GM08714 (cell line): Measurements from ENCODE around the gene GRIK4.

Experiments
- H3K4me3 ChIP-seq: fragments of 200-500 bp; sonication (Bioruptor generic); 2 replicates; pipeline ENCODE4 v1.5.1; 2014; ENCODE audit warnings: mild to moderate bottlenecking, low read length, inconsistent platforms
- ZNF274 ChIP-seq: IDR thresholded peaks from 2 replicates; pipeline ENCODE4 v1.6.1; 2012; ENCODE audit warnings: mild to moderate bottlenecking, low read depth, low read length

GRIK4 gene

GRCh38 chr11:120811731-120812130 is 300.2 kb downstream of the GRIK4 start:
- H3K4me3 ChIP-seq, result no peak overlapping the region
- TF ChIP-seq ZNF274, result no peak

GRCh38 chr11:120814531-120815318 is 303.2 kb downstream of the GRIK4 start:
- H3K4me3 ChIP-seq, result no peak overlapping the region
- TF ChIP-seq ZNF274, result no peak

- no peak overlapping the region for H3K4me3 ChIP-seq
- TF ChIP-seq ZNF274, result no peak
Observed at GRCh38 chr11:120815319-120816100, 304.0 kb downstream of the GRIK4 start.

- no peak for TF ChIP-seq ZNF274
- H3K4me3 ChIP-seq, result no peak overlapping the region
Observed at GRCh38 chr11:120816176-120816575, 304.6 kb downstream of the GRIK4 start.

- TF ChIP-seq ZNF274, result no peak
- no peak overlapping the region for H3K4me3 ChIP-seq
Observed at GRCh38 chr11:120816711-120817110, 305.2 kb downstream of the GRIK4 start.

- no peak overlapping the region for H3K4me3 ChIP-seq
- no peak for TF ChIP-seq ZNF274
Observed at GRCh38 chr11:120817158-120817557, 305.6 kb downstream of the GRIK4 start.

- no peak for TF ChIP-seq ZNF274
- H3K4me3 ChIP-seq, result no peak overlapping the region
Observed at GRCh38 chr11:120818097-120818496, 306.5 kb downstream of the GRIK4 start.

GRCh38 chr11:120819003-120819402 is 307.5 kb downstream of the GRIK4 start:
- no peak for TF ChIP-seq ZNF274
- H3K4me3 ChIP-seq, result no peak overlapping the region

GRCh38 chr11:120819437-120820365 is 308.2 kb downstream of the GRIK4 start:
- no peak for TF ChIP-seq ZNF274
- no peak overlapping the region for H3K4me3 ChIP-seq

GRCh38 chr11:120823159-120823558 is 311.6 kb downstream of the GRIK4 start:
- H3K4me3 ChIP-seq, result no peak overlapping the region
- TF ChIP-seq ZNF274, result no peak

GRCh38 chr11:120824242-120824641 is 312.7 kb downstream of the GRIK4 start:
- no peak overlapping the region for H3K4me3 ChIP-seq
- TF ChIP-seq ZNF274, result no peak

- no peak for TF ChIP-seq ZNF274
Observed at GRCh38 chr11:120827198-120827597, 315.6 kb downstream of the GRIK4 start.

GRCh38 chr11:120827820-120828219 is 316.3 kb downstream of the GRIK4 start:
- H3K4me3 ChIP-seq, result no peak overlapping the region
- TF ChIP-seq ZNF274, result no peak

More at GRCh38 chr11:120827198-120827597, 315.6 kb downstream of the GRIK4 start:
- no peak overlapping the region for H3K4me3 ChIP-seq

GRCh38 chr11:120828847-120829246 is 317.3 kb downstream of the GRIK4 start:
- H3K4me3 ChIP-seq, result no peak overlapping the region
- no peak for TF ChIP-seq ZNF274
